NCI-H146 treated with DMSO at 0.1 percent for 48 hours (cell line): ENCODE measurements around the gene SRP68.

ENCODE experiments used
- DNase-seq: peaks from one replicate; lab custom pipeline; 2025; ENCODE audit not compliant: unreplicated experiment; lab: John Stamatoyannopoulos, UW

Gene SRP68

GRCh38 chr17:76000016-76000754 lies 72.1 kb downstream of the SRP68 start:
- no peak for DNase-seq

GRCh38 chr17:75998327-75998795 lies 74.0 kb downstream of the SRP68 start:
- DNase-seq: peak; percentile 73

- DNase-seq: no peak
These were observed 75.4 kb downstream of the SRP68 start for GRCh38 chr17:75996665-75997590.

- DNase-seq: no peak
These were observed 76.9 kb downstream of the SRP68 start for GRCh38 chr17:75995385-75995925.

GRCh38 chr17:75994802-75995370 lies 77.4 kb downstream of the SRP68 start:
- DNase-seq: no peak

- no peak for DNase-seq
These were observed 80.9 kb downstream of the SRP68 start for GRCh38 chr17:75991396-75991795.
